Neutrophil (primary cell): ENCODE measurements around the gene SNAP25.

ENCODE experiments used
- H3K27ac ChIP-seq: fragments of 200-600 bp; sonication (generic); 2 replicates; pipeline ENCODE4 v1.5.1; 2016; ENCODE audit warnings: mild to moderate bottlenecking, moderate library complexity
- H3K27me3 ChIP-seq: fragments of 200-600 bp; sonication (generic); 2 replicates; pipeline ENCODE4 v1.6.0; 2016; ENCODE audit warnings: mild to moderate bottlenecking
- H3K36me3 ChIP-seq: fragments of 200-600 bp; sonication (generic); 2 replicates; pipeline ENCODE4 v1.5.1; 2017
- H3K4me1 ChIP-seq, 2 experiments: fragments of 200-600 bp in 1 of 2; sonication (generic) in 1 of 2; 1 replicate in 1 of 2; 2 replicates in 1 of 2; pipeline versions ENCODE4 v1.5.1 to v1.6.1; 2013 to 2016; ENCODE audit warnings: low read depth in 1 of 2, low read length in 1 of 2, mild to moderate bottlenecking in 1 of 2, moderate library complexity in 1 of 2; ENCODE audit not compliant: control insufficient read depth in 1 of 2, insufficient read depth in 1 of 2
- H3K4me3 ChIP-seq, 2 experiments: fragments of 200-600 bp in 1 of 2; sonication (generic) in 1 of 2; 1 replicate in 1 of 2; 2 replicates in 1 of 2; pipeline ENCODE4 v1.5.1; 2013 to 2016; ENCODE audit warnings: low read depth in 1 of 2, low read length in 1 of 2, mild to moderate bottlenecking in 1 of 2, moderate library complexity in 1 of 2
- H3K9me3 ChIP-seq: fragments of 200-600 bp; sonication (generic); 2 replicates; pipeline ENCODE4 v1.5.1; 2016
- TF ChIP-seq, protein P1 (sequence below): fragments of 200-600 bp; sonication (generic); IDR thresholded peaks from 2 replicates; pipeline ENCODE4 v1.5.1; 2016; ENCODE audit warnings: antibody characterized with exemption

SNAP25 gene

GRCh38 chr20:10318291-10319024 is 99.8 kb downstream of the SNAP25 start:
- no peak overlapping the region for H3K4me3 ChIP-seq
- TF ChIP-seq, protein P1, sequence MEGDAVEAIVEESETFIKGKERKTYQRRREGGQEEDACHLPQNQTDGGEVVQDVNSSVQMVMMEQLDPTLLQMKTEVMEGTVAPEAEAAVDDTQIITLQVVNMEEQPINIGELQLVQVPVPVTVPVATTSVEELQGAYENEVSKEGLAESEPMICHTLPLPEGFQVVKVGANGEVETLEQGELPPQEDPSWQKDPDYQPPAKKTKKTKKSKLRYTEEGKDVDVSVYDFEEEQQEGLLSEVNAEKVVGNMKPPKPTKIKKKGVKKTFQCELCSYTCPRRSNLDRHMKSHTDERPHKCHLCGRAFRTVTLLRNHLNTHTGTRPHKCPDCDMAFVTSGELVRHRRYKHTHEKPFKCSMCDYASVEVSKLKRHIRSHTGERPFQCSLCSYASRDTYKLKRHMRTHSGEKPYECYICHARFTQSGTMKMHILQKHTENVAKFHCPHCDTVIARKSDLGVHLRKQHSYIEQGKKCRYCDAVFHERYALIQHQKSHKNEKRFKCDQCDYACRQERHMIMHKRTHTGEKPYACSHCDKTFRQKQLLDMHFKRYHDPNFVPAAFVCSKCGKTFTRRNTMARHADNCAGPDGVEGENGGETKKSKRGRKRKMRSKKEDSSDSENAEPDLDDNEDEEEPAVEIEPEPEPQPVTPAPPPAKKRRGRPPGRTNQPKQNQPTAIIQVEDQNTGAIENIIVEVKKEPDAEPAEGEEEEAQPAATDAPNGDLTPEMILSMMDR: no peak
- H3K27ac ChIP-seq: peak overlapping the region; percentile 44
- H3K27me3 ChIP-seq: no peaks in the 10 kb centered on the region
- H3K4me1 ChIP-seq: peaks cover 14 to 19% of the 10 kb centered on the region in 2 experiments
- no peaks in the 10 kb centered on the region for H3K36me3 ChIP-seq
- no peaks in the 10 kb centered on the region for H3K9me3 ChIP-seq

DNA sequence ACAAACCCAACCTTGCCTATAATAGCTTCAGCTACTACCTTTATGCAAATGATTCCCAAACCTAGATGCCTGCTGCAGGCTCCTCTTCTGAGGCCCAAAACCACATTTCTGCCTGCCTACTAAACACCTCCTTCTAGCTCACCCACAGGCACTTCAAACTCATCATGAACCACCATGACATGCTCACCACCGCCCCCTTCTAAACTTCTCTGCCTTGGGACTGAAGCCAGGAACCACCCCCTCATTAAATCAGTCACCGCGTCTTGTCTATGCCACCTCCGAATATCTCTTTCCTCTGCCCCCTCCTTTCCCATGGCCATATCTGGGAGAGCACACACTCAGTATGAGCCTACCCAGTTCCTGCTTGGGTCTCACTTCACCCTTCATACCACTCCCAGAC is 101.2 kb downstream of the SNAP25 start:
- TF ChIP-seq, protein P1: no peak
- no peaks in the 10 kb centered on the region for H3K36me3 ChIP-seq
- peaks cover 14 to 19% of the 10 kb centered on the region in 2 experiments for H3K4me1 ChIP-seq
- no peaks in the 10 kb centered on the region for H3K9me3 ChIP-seq
- no peaks in the 10 kb centered on the region for H3K27me3 ChIP-seq
- no peak overlapping the region for H3K27ac ChIP-seq
- no peak overlapping the region for H3K4me3 ChIP-seq

DNA sequence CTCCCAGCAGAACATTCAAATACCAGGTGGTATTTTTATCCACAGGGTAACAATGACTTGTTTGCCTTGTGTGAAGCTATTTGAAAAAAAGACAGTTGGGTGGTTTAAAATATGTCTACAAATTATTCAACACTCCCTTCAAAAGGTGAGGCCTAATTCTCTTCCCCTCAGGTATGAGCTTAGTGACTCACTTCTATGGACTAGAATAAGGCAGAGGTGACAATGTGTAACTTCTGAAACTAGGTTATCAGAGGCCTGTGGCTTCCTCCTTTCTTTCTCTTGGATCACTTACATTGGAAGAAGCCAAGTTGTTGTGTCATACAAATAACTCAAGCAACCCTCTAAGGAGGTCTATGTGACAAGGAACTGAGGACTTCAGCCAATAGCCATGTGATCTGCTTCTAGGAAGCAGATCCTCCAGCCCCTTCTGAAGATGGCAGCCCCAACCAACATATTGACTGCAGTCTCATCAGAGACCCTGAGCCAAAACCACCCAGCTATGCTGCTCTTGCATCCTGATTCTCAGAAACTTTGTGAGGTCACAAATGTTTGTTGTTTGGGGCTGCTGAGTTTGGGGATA is 102.6 kb downstream of the SNAP25 start:
- no peaks in the 10 kb centered on the region for H3K36me3 ChIP-seq
- peaks cover 14 to 19% of the 10 kb centered on the region in 2 experiments for H3K4me1 ChIP-seq
- no peak overlapping the region for H3K4me3 ChIP-seq
- no peaks in the 10 kb centered on the region for H3K27me3 ChIP-seq
- H3K9me3 ChIP-seq: no peaks in the 10 kb centered on the region
- no peak overlapping the region for H3K27ac ChIP-seq
- TF ChIP-seq, protein P1: no peak

DNA sequence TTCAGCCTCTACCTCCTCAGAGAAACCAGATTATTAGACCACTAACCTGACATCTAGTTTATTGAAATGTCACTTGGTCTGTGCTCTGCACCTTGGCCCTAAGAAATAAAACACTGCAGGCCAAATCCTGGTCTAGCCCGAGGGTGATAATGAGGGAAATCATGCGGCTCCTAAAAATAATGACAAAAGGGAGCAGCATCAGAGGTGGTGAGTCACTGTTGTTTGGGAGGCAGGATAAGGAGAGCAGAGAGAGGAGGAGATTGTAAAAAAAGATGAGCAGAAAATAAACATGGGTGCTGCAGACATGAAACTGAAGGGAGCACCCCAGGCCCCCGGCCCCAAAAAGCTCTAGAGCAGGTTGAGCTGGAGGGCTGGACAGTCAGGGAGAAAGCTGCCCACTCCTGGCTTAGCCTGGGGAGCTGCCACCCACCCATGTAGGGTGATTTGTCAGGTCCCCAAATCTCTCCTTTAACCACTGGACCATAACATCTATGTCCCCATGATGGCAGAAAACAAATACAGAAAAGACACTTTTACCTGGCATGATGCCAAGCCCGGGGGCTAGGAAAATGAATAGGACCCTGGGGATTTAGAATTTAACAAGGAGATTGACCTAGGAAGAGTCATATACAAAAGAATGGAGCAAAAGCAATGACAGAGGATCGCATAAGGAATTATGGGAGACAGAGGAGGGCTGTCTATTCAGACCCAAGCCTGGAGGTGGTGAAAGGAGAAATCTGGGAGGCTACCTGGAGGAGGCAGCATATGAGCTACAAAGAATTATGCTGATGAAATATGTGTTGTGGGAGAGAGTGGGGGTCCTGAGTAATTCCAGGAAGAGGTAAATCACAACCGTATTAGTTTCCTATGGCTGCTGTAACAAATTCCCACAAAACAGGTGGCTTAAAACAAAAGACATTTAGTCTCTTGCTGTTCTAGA is 103.7 kb downstream of the SNAP25 start:
- Histone ChIP-seq H3K27ac (no peak overlapping the region), H3K36me3 (no peaks in the 10 kb centered on the region), H3K4me3 (no peak overlapping the region), H3K9me3 (no peaks in the 10 kb centered on the region), H3K4me1 (peaks cover 11 to 13% of the 10 kb centered on the region in 2 experiments), H3K27me3 (no peaks in the 10 kb centered on the region)
- TF ChIP-seq, protein P1: no peak

DNA sequence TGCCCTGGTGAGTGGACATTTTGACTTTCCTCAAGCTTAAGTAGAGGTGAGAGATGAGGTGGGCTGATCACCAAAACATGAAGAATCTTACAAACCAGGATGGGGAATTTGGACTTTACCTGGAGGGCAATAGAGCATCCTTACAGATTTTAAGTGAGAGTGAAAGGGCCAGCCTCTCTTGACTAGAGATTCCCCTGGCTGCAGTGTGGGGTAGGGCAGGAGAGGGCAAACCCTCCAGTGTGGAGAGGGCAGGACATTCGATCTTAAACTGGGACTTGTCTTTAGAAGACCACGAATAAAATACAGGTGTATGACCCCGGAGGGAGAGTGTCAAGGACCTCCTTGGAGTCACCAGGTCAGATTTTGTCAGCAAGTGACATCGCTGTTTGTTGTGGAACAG is 105.1 kb downstream of the SNAP25 start:
- Histone ChIP-seq H3K4me1 (no peaks in the 10 kb centered on the region), H3K27me3 (no peaks in the 10 kb centered on the region), H3K9me3 (no peaks in the 10 kb centered on the region), H3K27ac (no peak overlapping the region), H3K4me3 (no peak overlapping the region), H3K36me3 (no peaks in the 10 kb centered on the region)
- TF ChIP-seq, protein P1: no peak
